Body of pancreas (tissue), 4 donors: Measurements from ENCODE around the gene EP400. TPM values are rescaled to one million over a fixed set of nuclear protein-coding genes. Genes with fewer than 3 reads are reported as not detected.

Experiments
- ATAC-seq: fragments of 150-250 bp; one replicate; pipeline ENCODE4 v1.9.1; 2016
- DNase-seq, 4 donors: peaks; one replicate each; pipeline ENCODE4 v3.0.0-alpha.2; 2019
- H3K27ac ChIP-seq, 4 donors: fragments of 200-600 bp; sonication (generic); 1 replicate in 3 of 4; 2 replicates in 1 of 4; pipeline versions ENCODE4 v1.5.1 to v1.6.1; 2016 to 2019; ENCODE audit warnings: mild to moderate bottlenecking in 1 of 4, mixed read lengths in 1 of 4, moderate library complexity in 1 of 4
- H3K27me3 ChIP-seq, 2 donors: fragments of 200-600 bp; sonication (generic); one replicate each; pipeline ENCODE4 v1.6.0; 2016; ENCODE audit warnings: mild to moderate bottlenecking in 1 of 2
- H3K36me3 ChIP-seq, 2 donors: fragments of 200-600 bp; sonication (generic); replicated peaks in 1 of 2; 2 replicates each; pipeline ENCODE4 v1.5.1; 2016; ENCODE audit warnings: low read depth in 2 of 2; ENCODE audit not compliant: insufficient read depth in 1 of 2
- H3K4me1 ChIP-seq: fragments of 200-600 bp; sonication (generic); one replicate; pipeline ENCODE4 v1.6.0; 2016
- H3K4me3 ChIP-seq, 2 donors: fragments of 200-600 bp; sonication (generic); 1 replicate in 1 of 2; 2 replicates in 1 of 2; pipeline ENCODE4 v1.5.1; 2016 to 2019
- H3K9me3 ChIP-seq, 3 donors: fragments of 200-600 bp; sonication (generic); 1 replicate in 2 of 3; 2 replicates in 1 of 3; pipeline ENCODE4 v1.5.1; 2016
- POLR2A ChIP-seq, 3 donors: fragments of 450-650 bp; IDR thresholded peaks; one replicate each; pipeline ENCODE4 v1.6.1; 2016; ENCODE audit warnings: antibody characterized with exemption in 3 of 3, mild to moderate bottlenecking in 2 of 3
- WGBS, 2 donors: methylation state at CpG; one replicate each; pipeline ENCODE4 v1.1.5; 2017; 5-methylcytosine and 5-hydroxymethylcytosine counted together
- intact Hi-C: fragments of 100-400 bp; cut with DNase I; formaldehyde crosslinking; loops from one replicate; pipeline ENCODE4 v1.15.1; 2023
- total RNA-seq, 2 donors: library from RNA; depleted of rRNA; stranded (reverse); fragments of >200 nt; gene quantifications; one replicate each; pipeline ENCODE4 v1.1.0, GENCODE V29; 2016
- TF ChIP-seq, protein P1 (sequence below), 7 experiments: fragments of 450-650 bp in 4 of 7; fragments of 200-600 bp in 3 of 7; sonication (generic) in 3 of 7; IDR thresholded peaks; one replicate each; pipeline ENCODE4 v1.5.1; 2016 to 2019; ENCODE audit warnings: antibody characterized with exemption in 7 of 7

EP400 gene
- total RNA-seq, 2 donors from 2014 or later, result 20.5 to 22.4 TPM

GRCh38 chr12:131918311-131919050 is 31.3 kb upstream of the EP400 start:
- WGBS, 2 donors, result 90 to 91% methylated on average over 8 to 9 of the region's 20 CpGs
- no peaks in the 10 kb centered on the region for H3K4me1 ChIP-seq
- peaks cover 31 to 46% of the 10 kb centered on the region in 2 donors for H3K36me3 ChIP-seq

GRCh38 chr12:131919051-131919347 is 30.7 kb upstream of the EP400 start:
- intact Hi-C loops, result no loop called here
- Histone ChIP-seq H3K4me1 (no peaks in the 10 kb centered on the region), H3K27ac (no peak overlapping the region), H3K36me3 (peaks cover 31 to 43% of the 10 kb centered on the region in 2 donors), H3K27me3 (no peaks in the 10 kb centered on the region), H3K4me3 (no peak overlapping the region), H3K9me3 (no peaks in the 10 kb centered on the region)
- DNase-seq (peak in 1 of 4 donors; percentile 10), ATAC-seq (no peak)
- no peak for TF ChIP-seq POLR2A (IDR thresholded peaks at IDR 0.05)
- TF ChIP-seq, protein P1, sequence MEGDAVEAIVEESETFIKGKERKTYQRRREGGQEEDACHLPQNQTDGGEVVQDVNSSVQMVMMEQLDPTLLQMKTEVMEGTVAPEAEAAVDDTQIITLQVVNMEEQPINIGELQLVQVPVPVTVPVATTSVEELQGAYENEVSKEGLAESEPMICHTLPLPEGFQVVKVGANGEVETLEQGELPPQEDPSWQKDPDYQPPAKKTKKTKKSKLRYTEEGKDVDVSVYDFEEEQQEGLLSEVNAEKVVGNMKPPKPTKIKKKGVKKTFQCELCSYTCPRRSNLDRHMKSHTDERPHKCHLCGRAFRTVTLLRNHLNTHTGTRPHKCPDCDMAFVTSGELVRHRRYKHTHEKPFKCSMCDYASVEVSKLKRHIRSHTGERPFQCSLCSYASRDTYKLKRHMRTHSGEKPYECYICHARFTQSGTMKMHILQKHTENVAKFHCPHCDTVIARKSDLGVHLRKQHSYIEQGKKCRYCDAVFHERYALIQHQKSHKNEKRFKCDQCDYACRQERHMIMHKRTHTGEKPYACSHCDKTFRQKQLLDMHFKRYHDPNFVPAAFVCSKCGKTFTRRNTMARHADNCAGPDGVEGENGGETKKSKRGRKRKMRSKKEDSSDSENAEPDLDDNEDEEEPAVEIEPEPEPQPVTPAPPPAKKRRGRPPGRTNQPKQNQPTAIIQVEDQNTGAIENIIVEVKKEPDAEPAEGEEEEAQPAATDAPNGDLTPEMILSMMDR (IDR thresholded peaks at IDR 0.05), result no peak
- WGBS, 2 donors, result 89 to 94% methylated on average over 8 to 18 of the region's 19 CpGs

More at GRCh38 chr12:131918311-131919050, 31.3 kb upstream of the EP400 start:
- ATAC-seq (no peak), DNase-seq (peak in 2 of 4 donors; percentile 9 to 12)
- Histone ChIP-seq H3K27ac (no peak overlapping the region), H3K27me3 (no peaks in the 10 kb centered on the region), H3K4me3 (no peak overlapping the region), H3K9me3 (no peaks in the 10 kb centered on the region)
- intact Hi-C loops, result no loop called here
- TF ChIP-seq, protein P1 (IDR thresholded peaks at IDR 0.05), result no peak
- no peak for TF ChIP-seq POLR2A (IDR thresholded peaks at IDR 0.05)

GRCh38 chr12:131919366-131920156 is 30.2 kb upstream of the EP400 start:
- Histone ChIP-seq H3K36me3 (peaks cover 31 to 40% of the 10 kb centered on the region in 2 donors), H3K4me3 (no peak overlapping the region), H3K27ac (no peak overlapping the region), H3K27me3 (no peaks in the 10 kb centered on the region), H3K4me1 (no peaks in the 10 kb centered on the region), H3K9me3 (no peaks in the 10 kb centered on the region)
- intact Hi-C loops, result no loop called here
- DNase-seq (peak in 2 of 4 donors; percentile 10 to 12), ATAC-seq (no peak)
- WGBS, 2 donors, result 77 to 89% methylated on average over 5 to 37 of the region's 37 CpGs
- TF ChIP-seq, protein P1 (IDR thresholded peaks at IDR 0.05), result no peak
- no peak for TF ChIP-seq POLR2A (IDR thresholded peaks at IDR 0.05)

- WGBS, 2 donors, result 96 to 98% methylated on average over 8 to 14 of the region's 14 CpGs
- no peak overlapping the region for H3K4me3 ChIP-seq
- H3K27ac ChIP-seq, result no peak overlapping the region
- no peaks in the 10 kb centered on the region for H3K4me1 ChIP-seq
- peaks cover 29 to 35% of the 10 kb centered on the region in 2 donors for H3K36me3 ChIP-seq
- no peaks in the 10 kb centered on the region for H3K27me3 ChIP-seq
- DNase-seq (peak in 1 of 4 donors; percentile 5), ATAC-seq (no peak)
- no peak for TF ChIP-seq POLR2A (IDR thresholded peaks at IDR 0.05)
- TF ChIP-seq, protein P1 (IDR thresholded peaks at IDR 0.05), result no peak
- no peaks in the 10 kb centered on the region for H3K9me3 ChIP-seq
- intact Hi-C loops, result no loop called here
These were observed 29.6 kb upstream of the EP400 start for GRCh38 chr12:131920157-131920508.
